PC-9 (cell line): ENCODE results near the gene RFX8. TPM values are rescaled to one million over a fixed set of nuclear protein-coding genes. Genes with fewer than 3 reads are reported as not detected.

Source experiments
- BruUV-seq: library from RNA; stranded (reverse); fragments of 400-500 nt; replicated peaks from 2 replicates; lab custom pipeline; 2021; lab: Mats Ljungman, UMichigan
- CTCF ChIA-PET: fragments of 300-600 bp; sonication (Branson Sonifier 250); formaldehyde crosslinking; loops from one replicate; lab custom pipeline; 2022; ENCODE audit warnings: antibody characterized with exemption; lab: Charles Lee
- POLR2A ChIA-PET: fragments of 300-600 bp; sonication (Branson Sonifier 250); formaldehyde crosslinking; loops from one replicate; lab custom pipeline; 2022; ENCODE audit warnings: antibody characterized with exemption; ENCODE audit not compliant: unreplicated experiment; lab: Charles Lee
- DNase-seq, 2 experiments: peaks; one replicate each; pipeline versions ENCODE4 v3.0.0 to v3.0.0-alpha.2; 2015 to 2022; ENCODE audit warnings: mixed read lengths in 1 of 2
- H2AFZ ChIP-seq: fragments of 200-600 bp; sonication (generic); 2 replicates; pipeline ENCODE4 v1.8.1; 2017; ENCODE audit warnings: antibody characterized with exemption
- H3F3A ChIP-seq: fragments of 200-600 bp; sonication (generic); 2 replicates; pipeline ENCODE4 v1.8.1; 2017; ENCODE audit warnings: antibody characterized with exemption, mild to moderate bottlenecking, low read depth; ENCODE audit not compliant: insufficient read depth
- H3K27ac ChIP-seq: fragments of 200-600 bp; sonication (generic); 2 replicates; pipeline ENCODE4 v1.6.1; 2016; ENCODE audit warnings: mixed run types
- H3K27me3 ChIP-seq: fragments of 200-600 bp; sonication (generic); 2 replicates; pipeline ENCODE4 v1.6.1; 2016; ENCODE audit warnings: low read depth, mixed run types; ENCODE audit not compliant: insufficient read depth
- H3K36me3 ChIP-seq: fragments of 200-600 bp; sonication (generic); 2 replicates; pipeline ENCODE4 v1.6.1; 2016; ENCODE audit warnings: low read depth, mixed run types
- H3K4me1 ChIP-seq: fragments of 200-600 bp; sonication (generic); replicated peaks from 2 replicates; pipeline ENCODE4 v1.6.1; 2016; ENCODE audit warnings: mixed run types; ENCODE audit not compliant: insufficient read depth
- H3K4me2 ChIP-seq: fragments of 200-600 bp; sonication (generic); 2 replicates; pipeline ENCODE4 v1.6.1; 2017; ENCODE audit warnings: mixed run types
- H3K4me3 ChIP-seq: fragments of 200-600 bp; sonication (generic); 2 replicates; pipeline ENCODE4 v1.6.1; 2016; ENCODE audit warnings: mixed run types
- H3K79me2 ChIP-seq: fragments of 200-600 bp; sonication (generic); 2 replicates; pipeline ENCODE4 v1.6.1; 2017; ENCODE audit warnings: low read depth, mixed run types
- H3K9me2 ChIP-seq: fragments of 200-600 bp; sonication (generic); 2 replicates; pipeline ENCODE4 v1.8.1; 2017; ENCODE audit warnings: mild to moderate bottlenecking; ENCODE audit not compliant: insufficient read depth
- H3K9me3 ChIP-seq: fragments of 200-600 bp; sonication (generic); 2 replicates; pipeline ENCODE4 v1.8.1; 2016; ENCODE audit warnings: low read depth; ENCODE audit not compliant: insufficient read depth
- H4K20me1 ChIP-seq: fragments of 200-600 bp; sonication (generic); 2 replicates; pipeline ENCODE4 v1.8.1; 2017; ENCODE audit not compliant: insufficient read depth
- CTCF ChIP-seq: fragments of 200-600 bp; sonication (generic); conservative IDR thresholded peaks from 2 replicates; pipeline ENCODE4 v1.6.1; 2017; ENCODE audit warnings: mixed run types, antibody characterized with exemption, mild to moderate bottlenecking, moderate library complexity
- EZH2 ChIP-seq: fragments of 200-600 bp; sonication (generic); IDR thresholded peaks from 2 replicates; pipeline ENCODE4 v1.8.0; 2017; ENCODE audit warnings: antibody characterized with exemption, low read depth
- intact Hi-C: fragments of 100-400 bp; cut with micrococcal nuclease; formaldehyde crosslinking; loops from one replicate; pipeline ENCODE4 v1.10.0; 2022; ENCODE audit not compliant: unreplicated experiment
- total RNA-seq: library from RNA; stranded (reverse); gene quantifications from 2 replicates; pipeline ENCODE4 v1.2.3, GENCODE V29; 2021

RFX8 gene
- total RNA-seq, 1 experiment from 2014 or later = not detected

- H3F3A ChIP-seq = peaks cover 31% of the 10 kb centered on the region
- peaks cover 7% of the 10 kb centered on the region for H3K79me2 ChIP-seq
- CTCF ChIA-PET = no interaction called here
- no peaks in the 10 kb centered on the region for H4K20me1 ChIP-seq
- TF ChIP-seq CTCF = no peak
- no peak for TF ChIP-seq EZH2
- POLR2A ChIA-PET = interaction anchor here (0.6 kb wide), 2 partner anchors 67 to 332 kb away, joined by 3 to 5 read pairs; no protein-coding TSS in a partner anchor
- no peak overlapping the region for H3K4me3 ChIP-seq
- no peaks in the 10 kb centered on the region for H3K36me3 ChIP-seq
- no peaks in the 10 kb centered on the region for H3K9me3 ChIP-seq
- no peak overlapping the region for H2AFZ ChIP-seq
- H3K9me2 ChIP-seq = no peaks in the 10 kb centered on the region
- intact Hi-C loops = no loop called here
- peaks cover 50% of the 10 kb centered on the region for H3K4me1 ChIP-seq
- H3K27ac ChIP-seq = peak overlapping the region; percentile 88; the same call in 1 of the 2 replicates
- DNase-seq = no peak
- H3K4me2 ChIP-seq = no peak overlapping the region
- H3K27me3 ChIP-seq = no peaks in the 10 kb centered on the region
- BruUV-seq = no TSS peak
Measured at GRCh38 chr2:101362316-101362715, 112.6 kb downstream of the RFX8 start.

GRCh38 chr2:101361522-101361921 is 113.4 kb downstream of the RFX8 start:
- POLR2A ChIA-PET = interaction anchor here (0.6 kb wide), 1 partner anchor 66 kb away, joined by 3 read pairs; no protein-coding TSS in a partner anchor
- no peaks in the 10 kb centered on the region for H3K9me2 ChIP-seq
- peak overlapping the region; percentile 88 for H3K27ac ChIP-seq
- no peaks in the 10 kb centered on the region for H3K9me3 ChIP-seq
- peak overlapping the region; percentile 58 for H3K4me2 ChIP-seq
- H3K4me1 ChIP-seq = peaks cover 58% of the 10 kb centered on the region
- CTCF ChIA-PET = no interaction called here
- H3F3A ChIP-seq = peaks cover 39% of the 10 kb centered on the region
- intact Hi-C loops = loop anchor here (2.0 kb wide), 1 partner anchor 53 kb away; the partner anchor contains the start of gene RNF149
- no peaks in the 10 kb centered on the region for H3K36me3 ChIP-seq
- H3K27me3 ChIP-seq = no peaks in the 10 kb centered on the region
- no peak overlapping the region for H3K4me3 ChIP-seq
- DNase-seq = peak in 1 of 2 experiments; percentile 52
- no peaks in the 10 kb centered on the region for H4K20me1 ChIP-seq
- TF ChIP-seq EZH2 (no peak), CTCF (no peak)
- H3K79me2 ChIP-seq = peaks cover 7% of the 10 kb centered on the region
- no peak overlapping the region for H2AFZ ChIP-seq
- BruUV-seq = no TSS peak

- Histone ChIP-seq H4K20me1 (no peaks in the 10 kb centered on the region), H3F3A (peaks cover 43% of the 10 kb centered on the region), H3K9me2 (no peaks in the 10 kb centered on the region), H3K9me3 (no peaks in the 10 kb centered on the region), H2AFZ (no peak overlapping the region), H3K27me3 (no peaks in the 10 kb centered on the region), H3K4me3 (no peak overlapping the region), H3K79me2 (peaks cover 7% of the 10 kb centered on the region), H3K27ac (peak overlapping the region; percentile 88), H3K4me1 (peaks cover 62% of the 10 kb centered on the region), H3K36me3 (no peaks in the 10 kb centered on the region), H3K4me2 (peak overlapping the region; percentile 58)
- ChIA-PET POLR2A (no interaction called here), CTCF (no interaction called here)
- TF ChIP-seq EZH2 (no peak), CTCF (no peak)
- intact Hi-C loops = loop anchor here (2.0 kb wide), 1 partner anchor 52 kb away; the partner anchor contains the start of gene RNF149
- no peak for DNase-seq
- no TSS peak for BruUV-seq
Measured at GRCh38 chr2:101361121-101361520, 113.8 kb downstream of the RFX8 start.
